ENCODE measurements around the gene CPLX1. TPM values are rescaled to one million over a fixed set of nuclear protein-coding genes. Genes with fewer than 3 reads are reported as not detected.

Gene CPLX1
- total RNA-seq, 2 donors from 2014 or later: 1.0 to 1.9 TPM

GRCh38 chr4:768995-769394, 56.9 kb downstream of the CPLX1 start:
- H3K9me3 Mint-ChIP-seq: peaks cover 7% of the 10 kb centered on the region
- TF ChIP-seq CTCF (conservative IDR thresholded peaks at IDR 0.05): no peak
- WGBS, 2 experiments (ENCODE audit: insufficient coverage in 1 of 2, insufficient read length in 1 of 2): 94 to 95% methylated on average over 5 to 12 of the region's 12 CpGs
- no peaks in the 10 kb centered on the region for H3K27me3 Mint-ChIP-seq (ENCODE audit: insufficient read depth)
- H3K4me1 ChIP-seq (ENCODE audit: control insufficient read depth, insufficient read depth, low read length): no peaks in the 10 kb centered on the region
- H3K4me3 Mint-ChIP-seq: no peak overlapping the region
- H3K36me3 ChIP-seq (ENCODE audit: control insufficient read depth, insufficient read depth, low read length): peaks cover 60% of the 10 kb centered on the region
- no peak overlapping the region for H3K9ac ChIP-seq (ENCODE audit: extremely low read depth, low read length, poor library complexity, severe bottlenecking)
- DNase-seq: no peak
- peaks cover 65% of the 10 kb centered on the region for H3K36me3 Mint-ChIP-seq (ENCODE audit: low read depth)
- peaks cover 6% of the 10 kb centered on the region for H3K9me3 ChIP-seq (ENCODE audit: control insufficient read depth, low read length)
- H3K4me3 ChIP-seq (ENCODE audit: low read length): no peak overlapping the region
- no peak overlapping the region for H3K27ac Mint-ChIP-seq
- peaks cover 12% of the 10 kb centered on the region for H3K4me1 Mint-ChIP-seq
- no peak overlapping the region for H3K27ac ChIP-seq (ENCODE audit: low read depth, low read length)
- no peaks in the 10 kb centered on the region for H3K27me3 ChIP-seq (ENCODE audit: control insufficient read depth, insufficient read depth, low read length, poor library complexity, severe bottlenecking)

- 91% methylated on average over 10 to 15 of the region's 15 CpGs for WGBS, 2 experiments (ENCODE audit: insufficient coverage in 1 of 2, insufficient read length in 1 of 2)
- Histone ChIP-seq H3K4me3 (ENCODE audit: low read length) (no peak overlapping the region), H3K36me3 (ENCODE audit: control insufficient read depth, insufficient read depth, low read length) (peaks cover 62% of the 10 kb centered on the region), H3K27me3 (ENCODE audit: control insufficient read depth, insufficient read depth, low read length, poor library complexity, severe bottlenecking) (no peaks in the 10 kb centered on the region), H3K9ac (ENCODE audit: extremely low read depth, low read length, poor library complexity, severe bottlenecking) (no peak overlapping the region), H3K27ac (ENCODE audit: low read depth, low read length) (no peak overlapping the region), H3K9me3 (ENCODE audit: control insufficient read depth, low read length) (peaks cover 6% of the 10 kb centered on the region), H3K4me1 (ENCODE audit: control insufficient read depth, insufficient read depth, low read length) (no peaks in the 10 kb centered on the region)
- H3K27me3 Mint-ChIP-seq (ENCODE audit: insufficient read depth): no peaks in the 10 kb centered on the region
- H3K9me3 Mint-ChIP-seq: peaks cover 7% of the 10 kb centered on the region
- DNase-seq: no peak
- no peak overlapping the region for H3K4me3 Mint-ChIP-seq
- H3K36me3 Mint-ChIP-seq (ENCODE audit: low read depth): peaks cover 70% of the 10 kb centered on the region
- no peak for TF ChIP-seq CTCF (conservative IDR thresholded peaks at IDR 0.05)
- H3K27ac Mint-ChIP-seq: no peak overlapping the region
- H3K4me1 Mint-ChIP-seq: peaks cover 10% of the 10 kb centered on the region
Observed at GRCh38 chr4:768076-768475, 57.9 kb downstream of the CPLX1 start.

- peaks cover 68% of the 10 kb centered on the region for H3K36me3 ChIP-seq (ENCODE audit: control insufficient read depth, insufficient read depth, low read length)
- 85 to 93% methylated on average over 8 to 21 of the region's 21 CpGs for WGBS, 2 experiments (ENCODE audit: insufficient coverage in 1 of 2, insufficient read length in 1 of 2)
- DNase-seq: no peak
- no peak overlapping the region for H3K4me3 Mint-ChIP-seq
- peaks cover 10% of the 10 kb centered on the region for H3K4me1 Mint-ChIP-seq
- H3K4me1 ChIP-seq (ENCODE audit: control insufficient read depth, insufficient read depth, low read length): no peaks in the 10 kb centered on the region
- peaks cover 7% of the 10 kb centered on the region for H3K9me3 Mint-ChIP-seq
- peaks cover 78% of the 10 kb centered on the region for H3K36me3 Mint-ChIP-seq (ENCODE audit: low read depth)
- H3K4me3 ChIP-seq (ENCODE audit: low read length): no peak overlapping the region
- H3K27ac ChIP-seq (ENCODE audit: low read depth, low read length): peak overlapping the region; percentile 16
- no peak for TF ChIP-seq CTCF (conservative IDR thresholded peaks at IDR 0.05)
- H3K27me3 ChIP-seq (ENCODE audit: control insufficient read depth, insufficient read depth, low read length, poor library complexity, severe bottlenecking): no peaks in the 10 kb centered on the region
- peaks cover 6% of the 10 kb centered on the region for H3K9me3 ChIP-seq (ENCODE audit: control insufficient read depth, low read length)
- no peaks in the 10 kb centered on the region for H3K27me3 Mint-ChIP-seq (ENCODE audit: insufficient read depth)
- no peak overlapping the region for H3K9ac ChIP-seq (ENCODE audit: extremely low read depth, low read length, poor library complexity, severe bottlenecking)
- H3K27ac Mint-ChIP-seq: peak overlapping the region; percentile 71
Observed at GRCh38 chr4:766559-767283, 59.2 kb downstream of the CPLX1 start.
